Measurements from ENCODE around the gene MICAL3.

DNA sequence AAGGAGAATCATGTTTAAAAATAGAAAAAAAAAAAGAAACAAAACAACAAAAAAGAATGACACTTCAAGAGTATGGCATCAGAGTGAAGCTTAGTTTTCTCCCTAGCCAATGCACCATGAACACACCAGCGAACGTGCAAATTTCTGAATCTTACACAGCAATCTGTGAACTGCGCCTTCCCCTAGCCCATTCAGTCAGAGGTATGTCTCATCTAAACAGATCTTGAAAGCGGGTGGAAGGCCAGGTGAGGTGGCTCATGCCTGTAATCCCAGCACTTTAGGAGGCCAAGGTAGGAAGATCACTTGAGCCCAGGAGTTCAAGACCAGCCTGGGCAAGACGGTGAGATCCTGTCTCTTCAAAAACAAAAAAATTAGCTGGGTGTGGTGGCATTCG lies 113.1 kb downstream of the MICAL3 start:
- TF ChIP-seq TCF4 (CRISPR knock-in tag; IDR thresholded peaks at IDR 0.05; ENCODE audit: borderline replicate concordance), result no peak
- no peak for TF ChIP-seq ARNTL (CRISPR knock-in tag; IDR thresholded peaks at IDR 0.05; ENCODE audit: borderline replicate concordance, low read depth)
- TF ChIP-seq ZFP30 (CRISPR knock-in tag; IDR thresholded peaks at IDR 0.05), result no peak
- no peak for TF ChIP-seq RARB (CRISPR knock-in tag; IDR thresholded peaks at IDR 0.05)
